ENCODE data around the gene RMND1.

RMND1 gene

GRCh38 chr6:151451950-151452749 is at the start of gene RMND1:
Gene RMND1, minus strand, starts transcription at chr6:151452126. Its CDS starts 6,315 bp downstream, at chr6:151445811.
- peak within 1 kb of the TSS; percentile 93 for H3K4me3 ChIP-seq (ENCODE audit: low read depth, low read length)
- no peak for TF ChIP-seq CTCF (IDR thresholded peaks at IDR 0.05; ENCODE audit: low read depth, low read length)

- no peak for TF ChIP-seq CTCF (IDR thresholded peaks at IDR 0.05; ENCODE audit: low read depth, low read length)
- H3K4me3 ChIP-seq (ENCODE audit: low read depth, low read length), result no peak overlapping the region
Observed at GRCh38 chr6:151499551-151499950, 47.6 kb upstream of the RMND1 start.

GRCh38 chr6:151498327-151498726 is 46.4 kb upstream of the RMND1 start:
- TF ChIP-seq CTCF (IDR thresholded peaks at IDR 0.05; ENCODE audit: low read depth, low read length), result no peak
- no peak overlapping the region for H3K4me3 ChIP-seq (ENCODE audit: low read depth, low read length)

GRCh38 chr6:151497905-151498304 is 46.0 kb upstream of the RMND1 start:
- no peak for TF ChIP-seq CTCF (IDR thresholded peaks at IDR 0.05; ENCODE audit: low read depth, low read length)
- H3K4me3 ChIP-seq (ENCODE audit: low read depth, low read length), result no peak overlapping the region

- H3K4me3 ChIP-seq (ENCODE audit: low read depth, low read length), result no peak overlapping the region
- TF ChIP-seq CTCF (IDR thresholded peaks at IDR 0.05; ENCODE audit: low read depth, low read length), result no peak
Observed at GRCh38 chr6:151495380-151495779, 43.5 kb upstream of the RMND1 start.

GRCh38 chr6:151494936-151495320 is 43.0 kb upstream of the RMND1 start:
- peak overlapping the region; percentile 63 for H3K4me3 ChIP-seq (ENCODE audit: low read depth, low read length)
- TF ChIP-seq CTCF (IDR thresholded peaks at IDR 0.05; ENCODE audit: low read depth, low read length), result no peak

GRCh38 chr6:151494235-151494935 is 42.5 kb upstream of the RMND1 start:
- H3K4me3 ChIP-seq (ENCODE audit: low read depth, low read length), result peak overlapping the region; percentile 63

More at GRCh38 chr6:151494235-151494935, 42.5 kb upstream of the RMND1 start:
- TF ChIP-seq CTCF (IDR thresholded peaks at IDR 0.05; ENCODE audit: low read depth, low read length), result no peak

Data from WI38 (cell line).